NT2/D1 (cell line): Measurements from ENCODE around the gene FOXC1.

Source experiments
- SUZ12 ChIP-seq: IDR thresholded peaks from 2 replicates; pipeline ENCODE4 v1.6.1; 2011; ENCODE audit not compliant: insufficient read length, insufficient read depth; ENCODE audit errors: extremely low read depth
- YY1 ChIP-seq: IDR thresholded peaks from 2 replicates; pipeline ENCODE4 v1.6.1; 2011; ENCODE audit not compliant: insufficient read length, insufficient read depth
- ZNF274 ChIP-seq: IDR thresholded peaks from 2 replicates; pipeline ENCODE4 v1.6.1; 2011; ENCODE audit warnings: mild to moderate bottlenecking, low read depth, low read length

DNA sequence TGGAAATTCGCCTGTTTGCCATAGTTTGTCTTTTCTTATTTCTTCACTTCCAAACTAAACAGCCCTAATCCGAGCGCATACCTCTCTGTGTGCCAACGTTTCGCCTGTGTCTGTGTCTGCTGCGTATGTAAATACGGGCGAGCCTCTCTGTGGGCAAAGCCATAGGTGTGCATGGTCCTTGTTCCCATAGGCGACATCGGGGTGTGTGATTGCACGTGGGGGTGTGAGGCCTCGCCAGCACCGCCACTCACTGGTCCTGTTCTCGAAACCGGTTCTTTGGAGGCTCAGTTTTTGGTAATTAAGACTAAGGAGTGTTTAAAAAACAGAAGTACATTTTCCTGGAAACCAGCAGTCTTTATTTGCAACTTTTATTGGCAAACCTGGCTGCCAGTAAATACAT lies 6.0 kb upstream of the FOXC1 start:
- TF ChIP-seq ZNF274 (no peak), SUZ12 (no peak), YY1 (no peak)
